ENCODE results near the gene KREMEN2. TPM values are rescaled to one million over a fixed set of nuclear protein-coding genes. Genes with fewer than 3 reads are reported as not detected.

KREMEN2 gene
- 0.88 to 2.6 TPM (median 2.2 TPM) in 5 replicates for total RNA-seq (2022; extraction: Qiagen RNA extraction)

GRCh38 chr16:2963723-2964474 lies at the start of gene KREMEN2:
KREMEN2 (plus strand) TSS chr16:2964275; CDS start chr16:2964521, 246 bp downstream.

GRCh38 chr16:2968738-2969544 lies 4.9 kb downstream of the KREMEN2 start, which contains the start of gene PAQR4:
PAQR4 (plus strand) TSS chr16:2969348; CDS start chr16:2969675, 327 bp downstream.

GRCh38 chr16:2980227-2981176 lies 16.4 kb downstream of the KREMEN2 start, which contains the start of gene PKMYT1:
PKMYT1 (minus strand) TSS chr16:2980446; CDS start chr16:2979657, 789 bp downstream.

GRCh38 chr16:3012828-3013420 lies 48.8 kb downstream of the KREMEN2 start, which contains the start of gene CLDN9:
CLDN9 (plus strand) TSS chr16:3012923; CDS start chr16:3013363, 440 bp downstream.

Other genes starting within 250 kb of the KREMEN2 start
- 1.2 to 1.9 TPM (median 1.3 TPM) in 5 replicates for gene PRSS27, start 244.1 kb upstream of the KREMEN2 start, total RNA-seq (2022; extraction: Qiagen RNA extraction)
- 334 to 476 TPM (median 408 TPM) in 5 replicates for gene SRRM2, start 211.6 kb upstream of the KREMEN2 start, total RNA-seq (2022; extraction: Qiagen RNA extraction)
- 484 to 531 TPM (median 518 TPM) in 5 replicates for gene ELOB, start 187.0 kb upstream of the KREMEN2 start, total RNA-seq (2022; extraction: Qiagen RNA extraction)
- gene PRSS33, start 176.7 kb upstream of the KREMEN2 start, total RNA-seq (2022; extraction: Qiagen RNA extraction): not detected in 5 replicates
- gene PRSS41, start 165.8 kb upstream of the KREMEN2 start, total RNA-seq (2022; extraction: Qiagen RNA extraction): not detected in 5 replicates
- gene PRSS21, start 147.0 kb upstream of the KREMEN2 start, total RNA-seq (2022; extraction: Qiagen RNA extraction): 0.14 to 0.34 TPM (median 0.28 TPM) in 3 of 5 replicates, not detected in the others
- gene ZG16B, start 134.0 kb upstream of the KREMEN2 start, total RNA-seq (2022; extraction: Qiagen RNA extraction): 0.34 to 0.96 TPM (median 0.80 TPM) in 5 replicates
- gene PRSS22, start 106.1 kb upstream of the KREMEN2 start, total RNA-seq (2022; extraction: Qiagen RNA extraction): 0.64 to 1.5 TPM (median 1.2 TPM) in 5 replicates
- 46.9 to 54.5 TPM (median 51.5 TPM) in 5 replicates for gene FLYWCH2, start 81.1 kb upstream of the KREMEN2 start, total RNA-seq (2022; extraction: Qiagen RNA extraction)
- 17.9 to 33.6 TPM (median 27.0 TPM) in 5 replicates for gene FLYWCH1, start 52.3 kb upstream of the KREMEN2 start, total RNA-seq (2022; extraction: Qiagen RNA extraction)
- 34.2 to 48.3 TPM (median 47.2 TPM) in 5 replicates for gene PAQR4, start 5.1 kb downstream of the KREMEN2 start, total RNA-seq (2022; extraction: Qiagen RNA extraction)
- gene PKMYT1, start 16.2 kb downstream of the KREMEN2 start, total RNA-seq (2022; extraction: Qiagen RNA extraction): 59.8 to 103 TPM (median 91.1 TPM) in 5 replicates
- gene CLDN9, start 48.6 kb downstream of the KREMEN2 start, total RNA-seq (2022; extraction: Qiagen RNA extraction): 0.30 to 0.42 TPM (median 0.37 TPM) in 5 replicates
- 0.07 to 0.42 TPM (median 0.34 TPM) in 5 replicates for gene CLDN6, start 53.9 kb downstream of the KREMEN2 start, total RNA-seq (2022; extraction: Qiagen RNA extraction)
- 455 to 639 TPM (median 557 TPM) in 5 replicates for gene TNFRSF12A, start 56.1 kb downstream of the KREMEN2 start, total RNA-seq (2022; extraction: Qiagen RNA extraction)
- gene HCFC1R1, start 59.7 kb downstream of the KREMEN2 start, total RNA-seq (2022; extraction: Qiagen RNA extraction): 231 to 250 TPM (median 239 TPM) in 5 replicates
- 24.3 to 38.0 TPM (median 32.1 TPM) in 5 replicates for gene THOC6, start 59.8 kb downstream of the KREMEN2 start, total RNA-seq (2022; extraction: Qiagen RNA extraction)
- not detected in 5 replicates for gene BICDL2, start 72.7 kb downstream of the KREMEN2 start, total RNA-seq (2022; extraction: Qiagen RNA extraction)
- gene MMP25, start 82.3 kb downstream of the KREMEN2 start, total RNA-seq (2022; extraction: Qiagen RNA extraction): 0.78 to 1.4 TPM (median 0.94 TPM) in 5 replicates
- 21.6 to 34.9 TPM (median 26.1 TPM) in 5 replicates for gene IL32, start 101.4 kb downstream of the KREMEN2 start, total RNA-seq (2022; extraction: Qiagen RNA extraction)
- 0.20 TPM in 1 of 5 replicates, not detected in the others for gene ZSCAN10, start 135.0 kb downstream of the KREMEN2 start, total RNA-seq (2022; extraction: Qiagen RNA extraction)
- gene ZNF205, start 148.3 kb downstream of the KREMEN2 start, total RNA-seq (2022; extraction: Qiagen RNA extraction): 11.6 to 15.7 TPM (median 14.4 TPM) in 5 replicates
- gene ZNF213, start 170.8 kb downstream of the KREMEN2 start, total RNA-seq (2022; extraction: Qiagen RNA extraction): 7.4 to 12.9 TPM (median 11.6 TPM) in 5 replicates
- 0.17 to 0.65 TPM (median 0.43 TPM) in 4 of 5 replicates, not detected in the other for gene OR1F1, start 223.9 kb downstream of the KREMEN2 start, total RNA-seq (2022; extraction: Qiagen RNA extraction)

Data from A549 treated with Mapracorat at 1 μM for 4 hours (cell line).